Measurements from ENCODE around the gene WDR76. TPM values are rescaled to one million over a fixed set of nuclear protein-coding genes. Genes with fewer than 3 reads are reported as not detected.

WDR76 gene
- total RNA-seq, result 1 to 10 TPM; 4.7 to 9.7 (median 6.8) TPM

- TF ChIP-seq CTCF (IDR thresholded peaks at IDR 0.05; ENCODE audit: low read depth), result no peak
These were observed at the start of gene WDR76 for GRCh38 chr15:43826508-43827341. Gene WDR76, plus strand, starts transcription at chr15:43827002. Its CDS starts 31 bp downstream, at chr15:43827033.

- no peak for TF ChIP-seq CTCF (IDR thresholded peaks at IDR 0.05; ENCODE audit: low read depth)
These were observed 49.4 kb upstream of the WDR76 start for GRCh38 chr15:43777267-43777914.

- TF ChIP-seq CTCF (IDR thresholded peaks at IDR 0.05; ENCODE audit: low read depth), result no peak
These were observed 47.8 kb upstream of the WDR76 start for GRCh38 chr15:43779016-43779415.

GRCh38 chr15:43789409-43789808 is 37.4 kb upstream of the WDR76 start:
- TF ChIP-seq CTCF (IDR thresholded peaks at IDR 0.05; ENCODE audit: low read depth), result no peak

- TF ChIP-seq CTCF (IDR thresholded peaks at IDR 0.05; ENCODE audit: low read depth), result no peak
These were observed 34.6 kb upstream of the WDR76 start, which contains the start of gene SERF2 for GRCh38 chr15:43791993-43792760. Gene SERF2, plus strand, starts transcription at chr15:43792320. Its CDS starts 57 bp downstream, at chr15:43792377.

- no peak for TF ChIP-seq CTCF (IDR thresholded peaks at IDR 0.05; ENCODE audit: low read depth)
These were observed 33.9 kb upstream of the WDR76 start for GRCh38 chr15:43792761-43793476.

Data from subcutaneous adipose tissue (tissue), 4 donors.